Measurements from ENCODE around the gene RABGAP1. TPM values are rescaled to one million over a fixed set of nuclear protein-coding genes. Genes with fewer than 3 reads are reported as not detected.

The RABGAP1 gene
- total RNA-seq, 1 donor from 2014 or later = 44.7 TPM

- Histone ChIP-seq H3K4me3 (ENCODE audit: insufficient read depth, low read depth, low read length) (peak overlapping the region; percentile 92), H3K4me2 (ENCODE audit: low read length) (peak overlapping the region; percentile 93), H3K79me2 (ENCODE audit: insufficient read depth, low read length) (peaks cover 42% of the 10 kb centered on the region), H3K4me1 (ENCODE audit: insufficient read depth, low read length) (peaks cover 8% of the 10 kb centered on the region), H4K20me1 (ENCODE audit: insufficient read depth, low read length) (peaks cover 2% of the 10 kb centered on the region), H3K27me3 (ENCODE audit: insufficient read depth, low read length) (no peaks in the 10 kb centered on the region), H3K9me3 (ENCODE audit: insufficient read depth, low read depth, low read length) (no peaks in the 10 kb centered on the region), H3K36me3 (ENCODE audit: insufficient read depth, low read length) (peaks cover 15% of the 10 kb centered on the region), H3K27ac (ENCODE audit: low read depth, low read length) (peak overlapping the region; percentile 84), H2AFZ (ENCODE audit: low read depth, low read length) (peak overlapping the region; percentile 81), H3K9ac (ENCODE audit: low read length) (peak overlapping the region; percentile 93)
- Mint-ChIP-seq H3K27me3 (ENCODE audit: low read depth, unreplicated experiment) (no peaks in the 10 kb centered on the region), H3K4me1 (ENCODE audit: low read depth, unreplicated experiment) (peaks cover 10% of the 10 kb centered on the region), H3K36me3 (ENCODE audit: low read depth, unreplicated experiment) (peaks cover 3% of the 10 kb centered on the region), H3K27ac (ENCODE audit: unreplicated experiment) (peak overlapping the region; percentile 96), H3K4me3 (ENCODE audit: unreplicated experiment) (peak overlapping the region; percentile 96), H3K9me3 (ENCODE audit: unreplicated experiment) (no peaks in the 10 kb centered on the region)
- TF ChIP-seq EZH2 (IDR thresholded peaks at IDR 0.05; ENCODE audit: insufficient read depth, low read length) = no peak
- TF ChIP-seq, protein P1, sequence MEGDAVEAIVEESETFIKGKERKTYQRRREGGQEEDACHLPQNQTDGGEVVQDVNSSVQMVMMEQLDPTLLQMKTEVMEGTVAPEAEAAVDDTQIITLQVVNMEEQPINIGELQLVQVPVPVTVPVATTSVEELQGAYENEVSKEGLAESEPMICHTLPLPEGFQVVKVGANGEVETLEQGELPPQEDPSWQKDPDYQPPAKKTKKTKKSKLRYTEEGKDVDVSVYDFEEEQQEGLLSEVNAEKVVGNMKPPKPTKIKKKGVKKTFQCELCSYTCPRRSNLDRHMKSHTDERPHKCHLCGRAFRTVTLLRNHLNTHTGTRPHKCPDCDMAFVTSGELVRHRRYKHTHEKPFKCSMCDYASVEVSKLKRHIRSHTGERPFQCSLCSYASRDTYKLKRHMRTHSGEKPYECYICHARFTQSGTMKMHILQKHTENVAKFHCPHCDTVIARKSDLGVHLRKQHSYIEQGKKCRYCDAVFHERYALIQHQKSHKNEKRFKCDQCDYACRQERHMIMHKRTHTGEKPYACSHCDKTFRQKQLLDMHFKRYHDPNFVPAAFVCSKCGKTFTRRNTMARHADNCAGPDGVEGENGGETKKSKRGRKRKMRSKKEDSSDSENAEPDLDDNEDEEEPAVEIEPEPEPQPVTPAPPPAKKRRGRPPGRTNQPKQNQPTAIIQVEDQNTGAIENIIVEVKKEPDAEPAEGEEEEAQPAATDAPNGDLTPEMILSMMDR (IDR thresholded peaks at IDR 0.05; ENCODE audit: insufficient read depth, low read depth, low read length) = no peak
- FAIRE-seq (no peak), DNase-seq (ENCODE audit: low read depth) (no peak)
Observed at GRCh38 chr9:122912671-122912963, 28.2 kb upstream of the RABGAP1 start.

DNA sequence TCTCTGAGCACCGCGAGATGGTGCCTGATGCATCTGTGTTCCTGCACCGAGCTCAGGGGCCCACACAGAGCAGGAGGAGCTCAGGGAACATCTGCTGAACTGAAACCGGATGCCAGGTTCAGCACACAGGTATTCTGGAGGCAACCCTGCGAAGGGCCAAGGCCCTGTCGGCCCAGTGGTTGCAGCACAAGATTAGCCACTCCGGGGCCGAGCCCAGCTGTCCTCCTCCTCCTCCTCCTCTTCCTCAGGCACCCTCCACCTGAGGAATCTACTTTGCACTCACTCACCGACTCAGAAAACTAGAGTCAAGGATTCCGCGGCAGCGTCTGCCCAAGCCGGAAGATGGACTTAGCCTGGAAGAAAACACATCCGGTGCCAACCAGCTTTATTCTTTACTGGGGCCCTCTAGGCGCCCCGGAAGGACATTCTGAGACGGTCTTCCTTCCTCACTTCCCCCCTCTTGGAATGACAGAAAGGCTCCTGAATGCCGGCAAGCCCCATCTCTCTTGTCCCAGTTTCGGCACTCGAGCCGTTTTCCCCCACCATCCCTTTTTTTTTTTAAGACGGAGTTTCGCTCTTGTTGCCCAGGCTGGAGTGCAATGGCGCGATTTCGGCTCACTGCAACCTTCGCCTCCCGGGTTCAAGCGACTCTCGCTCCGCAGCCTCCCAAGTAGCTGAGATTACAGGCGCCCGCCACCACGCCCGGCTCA, 27.7 kb upstream of the RABGAP1 start, which contains the start of gene ZBTB6:
Gene ZBTB6, minus strand, starts transcription at position 360 of the 710 bp plus-strand sequence. CDS start 1,251 bp downstream, outside the sequence.
- H2AFZ ChIP-seq (ENCODE audit: low read depth, low read length) = peak within 1 kb of the TSS; percentile 81
- peak within 1 kb of the TSS; percentile 84 for H3K27ac ChIP-seq (ENCODE audit: low read depth, low read length)
- H3K9ac ChIP-seq (ENCODE audit: low read length) = peak within 1 kb of the TSS; percentile 93
- TF ChIP-seq EZH2 (IDR thresholded peaks at IDR 0.05; ENCODE audit: insufficient read depth, low read length) = no peak
- TF ChIP-seq, protein P1 (IDR thresholded peaks at IDR 0.05; ENCODE audit: insufficient read depth, low read depth, low read length) = no peak
- peak within 1 kb of the TSS; percentile 93 for H3K4me2 ChIP-seq (ENCODE audit: low read length)
- Mint-ChIP-seq H3K4me1 (ENCODE audit: low read depth, unreplicated experiment) (peaks cover 10% of the 10 kb centered on the region), H3K9me3 (ENCODE audit: unreplicated experiment) (no peaks in the 10 kb centered on the region), H3K27ac (ENCODE audit: unreplicated experiment) (peak within 1 kb of the TSS; percentile 96), H3K4me3 (ENCODE audit: unreplicated experiment) (peak within 1 kb of the TSS; percentile 96), H3K27me3 (ENCODE audit: low read depth, unreplicated experiment) (no peaks in the 10 kb centered on the region), H3K36me3 (ENCODE audit: low read depth, unreplicated experiment) (peaks cover 3% of the 10 kb centered on the region)
- no peak for FAIRE-seq
- H3K4me1 ChIP-seq (ENCODE audit: insufficient read depth, low read length) = peaks cover 8% of the 10 kb centered on the region
- H3K79me2 ChIP-seq (ENCODE audit: insufficient read depth, low read length) = peaks cover 46% of the 10 kb centered on the region
- H4K20me1 ChIP-seq (ENCODE audit: insufficient read depth, low read length) = peaks cover 7% of the 10 kb centered on the region
- no peaks in the 10 kb centered on the region for H3K9me3 ChIP-seq (ENCODE audit: insufficient read depth, low read depth, low read length)
- H3K4me3 ChIP-seq (ENCODE audit: insufficient read depth, low read depth, low read length) = peak within 1 kb of the TSS; percentile 92
- H3K27me3 ChIP-seq (ENCODE audit: insufficient read depth, low read length) = no peaks in the 10 kb centered on the region
- DNase-seq (ENCODE audit: low read depth) = peak; percentile 81
- H3K36me3 ChIP-seq (ENCODE audit: insufficient read depth, low read length) = peaks cover 15% of the 10 kb centered on the region

DNA sequence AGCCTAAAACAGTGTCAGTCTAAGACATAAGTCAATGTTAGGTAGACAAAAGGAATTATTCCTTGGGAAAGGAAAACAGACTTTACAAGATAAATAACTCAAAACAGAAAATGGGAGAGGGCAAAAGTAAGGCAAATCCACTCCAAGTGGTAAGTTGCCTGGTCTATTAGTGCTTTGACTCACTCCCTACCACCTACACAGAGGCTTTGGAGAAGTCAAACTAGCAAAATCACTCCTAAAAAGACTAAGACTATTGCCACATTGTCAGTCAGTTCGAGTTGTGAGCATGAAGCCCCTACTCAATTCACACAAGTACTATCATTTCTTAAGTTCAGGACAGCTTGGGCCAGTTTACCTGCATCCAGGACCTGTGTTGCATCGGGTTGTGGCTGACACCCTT, 22.5 kb upstream of the RABGAP1 start:
- H3K9ac ChIP-seq (ENCODE audit: low read length) = no peak overlapping the region
- no peaks in the 10 kb centered on the region for H3K4me1 Mint-ChIP-seq (ENCODE audit: low read depth, unreplicated experiment)
- no peaks in the 10 kb centered on the region for H3K27me3 ChIP-seq (ENCODE audit: insufficient read depth, low read length)
- peaks cover 3% of the 10 kb centered on the region for H3K4me1 ChIP-seq (ENCODE audit: insufficient read depth, low read length)
- H3K27ac Mint-ChIP-seq (ENCODE audit: unreplicated experiment) = no peak overlapping the region
- H3K27ac ChIP-seq (ENCODE audit: low read depth, low read length) = no peak overlapping the region
- H3K79me2 ChIP-seq (ENCODE audit: insufficient read depth, low read length) = peaks cover 40% of the 10 kb centered on the region
- no peaks in the 10 kb centered on the region for H3K27me3 Mint-ChIP-seq (ENCODE audit: low read depth, unreplicated experiment)
- FAIRE-seq (no peak), DNase-seq (ENCODE audit: low read depth) (no peak)
- H3K4me3 Mint-ChIP-seq (ENCODE audit: unreplicated experiment) = no peak overlapping the region
- H3K36me3 Mint-ChIP-seq (ENCODE audit: low read depth, unreplicated experiment) = peaks cover 7% of the 10 kb centered on the region
- peaks cover 7% of the 10 kb centered on the region for H4K20me1 ChIP-seq (ENCODE audit: insufficient read depth, low read length)
- H2AFZ ChIP-seq (ENCODE audit: low read depth, low read length) = no peak overlapping the region
- H3K9me3 ChIP-seq (ENCODE audit: insufficient read depth, low read depth, low read length) = no peaks in the 10 kb centered on the region
- no peaks in the 10 kb centered on the region for H3K9me3 Mint-ChIP-seq (ENCODE audit: unreplicated experiment)
- H3K4me3 ChIP-seq (ENCODE audit: insufficient read depth, low read depth, low read length) = no peak overlapping the region
- H3K36me3 ChIP-seq (ENCODE audit: insufficient read depth, low read length) = peaks cover 11% of the 10 kb centered on the region
- H3K4me2 ChIP-seq (ENCODE audit: low read length) = no peak overlapping the region
- TF ChIP-seq EZH2 (IDR thresholded peaks at IDR 0.05; ENCODE audit: insufficient read depth, low read length) = no peak
- TF ChIP-seq, protein P1 (IDR thresholded peaks at IDR 0.05; ENCODE audit: insufficient read depth, low read depth, low read length) = no peak

Measured in astrocyte (in vitro differentiated cells and primary cell).